K562 (cell line): ENCODE results near the gene NR1D2. TPM values are rescaled to one million over a fixed set of nuclear protein-coding genes. Genes with fewer than 3 reads are reported as not detected.
A peak's percentile ranks its signal among the peaks of the same experiment; 100 is the strongest.

Experiments used
- ATF1 ChIP-seq, 2 experiments: fragments of 450-650 bp in 1 of 2; IDR thresholded peaks; 2 replicates each; pipeline ENCODE4 v1.6.1; 2016; ENCODE audit warnings: missing compliant biosample characterization in 1 of 2, missing genetic modification characterization in 1 of 2
- CHAMP1 ChIP-seq: fragments of 450-650 bp; IDR thresholded peaks from 2 replicates; pipeline ENCODE4 v1.6.1; 2016; ENCODE audit warnings: mild to moderate bottlenecking
- CSDE1 ChIP-seq, 2 experiments: fragments of 450-650 bp; IDR thresholded peaks; 2 replicates each; pipeline ENCODE4 v1.6.1; 2016; ENCODE audit warnings: mild to moderate bottlenecking in 1 of 2
- CTCFL ChIP-seq: IDR thresholded peaks from 2 replicates; pipeline ENCODE4 v1.6.1; 2011; ENCODE audit warnings: borderline replicate concordance, low read depth, mild to moderate bottlenecking, moderate library complexity, low read length; ENCODE audit not compliant: insufficient read depth, poor library complexity, severe bottlenecking
- ELF4 ChIP-seq: fragments of 450-650 bp; formaldehyde crosslinking; IDR thresholded peaks from 2 replicates; pipeline ENCODE4 v1.4.0; 2022; ENCODE audit warnings: missing genetic modification characterization
- EWSR1 ChIP-seq: fragments of 450-650 bp; IDR thresholded peaks from 2 replicates; pipeline ENCODE4 v1.6.1; 2018; ENCODE audit warnings: borderline replicate concordance, mild to moderate bottlenecking, low read depth, moderate library complexity; ENCODE audit not compliant: partially characterized antibody
- HINFP ChIP-seq: fragments of 450-650 bp; conservative IDR thresholded peaks from 2 replicates; pipeline ENCODE4 v1.6.1; 2016; ENCODE audit warnings: missing genetic modification characterization, low read depth, mild to moderate bottlenecking, control low read depth, missing compliant biosample characterization
- JUND ChIP-seq, 2 experiments: IDR thresholded peaks; 2 replicates in 1 of 2; 3 replicates in 1 of 2; pipeline ENCODE4 v1.6.1; 2011; ENCODE audit warnings: borderline replicate concordance in 2 of 2, low read depth in 2 of 2, low read length in 2 of 2, improper control_type of control experiment in 1 of 2, missing biosample characterization in 1 of 2, missing genetic modification characterization in 1 of 2, missing genetic modification reagents in 1 of 2
- MLX ChIP-seq, 2 experiments: fragments of 450-650 bp in 1 of 2; sonication (generic) in 1 of 2; formaldehyde crosslinking; conservative IDR thresholded peaks; 2 replicates each; pipeline versions ENCODE4 v1.4.0 to v1.8.1; 2020 to 2022; ENCODE audit warnings: mild to moderate bottlenecking in 1 of 2, missing genetic modification reagents in 1 of 2
- NEUROD1 ChIP-seq: fragments of 150-350 bp; IDR thresholded peaks from 2 replicates; pipeline ENCODE4 v1.6.1; 2014; ENCODE audit warnings: borderline replicate concordance, low read length, low read depth; ENCODE audit not compliant: partially characterized antibody
- TOE1 ChIP-seq, 2 experiments: fragments of 450-650 bp in 1 of 2; sonication (generic) in 1 of 2; formaldehyde crosslinking in 1 of 2; IDR thresholded peaks; 2 replicates each; pipeline versions ENCODE4 v1.7.1 to v1.8.0; 2016 to 2022; ENCODE audit warnings: borderline replicate concordance in 2 of 2, mild to moderate bottlenecking in 2 of 2, antibody characterized with exemption in 1 of 2, inconsistent platforms in 1 of 2, low read depth in 1 of 2, missing genetic modification reagents in 1 of 2, moderate library complexity in 1 of 2
- ZNF384 ChIP-seq: IDR thresholded peaks from 2 replicates; pipeline ENCODE4 v1.6.1; 2012; ENCODE audit warnings: low read depth, low read length, improper control_type of control experiment
- ZNF431 ChIP-seq: sonication (generic); formaldehyde crosslinking; IDR thresholded peaks from 2 replicates; pipeline ENCODE4 v1.8.0; 2022; ENCODE audit warnings: mild to moderate bottlenecking, missing genetic modification reagents
- ZNF449 ChIP-seq: fragments of 250-450 bp; sonication (Bioruptor Pico); IDR thresholded peaks from 2 replicates; pipeline ENCODE4 v1.8.0; 2022; ENCODE audit warnings: moderate library complexity, mild to moderate bottlenecking, inconsistent platforms
- polyA plus RNA-seq, 8 experiments: library from polyadenylated mRNA; depleted of rRNA in 4 of 8; stranded (reverse) in 5 of 8; unstranded in 3 of 8; fragments of >200 nt; fragmentation: Nextera tagmentation in 2 of 8; fragmentation: Illumina TruSeq in 1 of 8; extraction: Ambion mirVana in 2 of 8; extraction: Trizol in 1 of 8; gene quantifications; 2 replicates each; pipeline versions ENCODE4 v1.2.1 to v1.2.3, GENCODE V29; 2011 to 2014; ENCODE audit warnings: inconsistent platforms in 1 of 8, missing spikeins in 1 of 8
- total RNA-seq, 7 experiments: library from RNA; depleted of rRNA in 6 of 7; stranded (reverse); fragments of >200 nt in 6 of 7; fragmentation: Illumina TruSeq in 2 of 7; extraction: Trizol in 2 of 7; gene quantifications; 2 replicates each; pipeline versions ENCODE4 v1.2.1 to v1.2.3, GENCODE V29; 2011 to 2021; ENCODE audit warnings: low replicate concordance in 1 of 7
- TF ChIP-seq, protein P1 (sequence below): sonication (generic); formaldehyde crosslinking; IDR thresholded peaks from 2 replicates; pipeline ENCODE4 v1.8.1; 2023; ENCODE audit warnings: mild to moderate bottlenecking, missing genetic modification reagents

Gene NR1D2
- total and polyA plus RNA-seq, 9 of the 15 experiments (the other 6 are each of a cell fraction or from before 2014, with no cell fraction given), result 1.2 to 5.5 (median 2.9) TPM

GRCh38 chr3:23928524-23928923 is 16.6 kb upstream of the NR1D2 start (continued):
- TF ChIP-seq CTCFL (no peak), JUND (IDR thresholded peaks at IDR 0.05; ENCODE audit: borderline replicate concordance, low read depth, low read length) (peak; percentile 58; the same call in 1 of the 2 replicates), JUND (tag; IDR thresholded peaks at IDR 0.05; ENCODE audit: borderline replicate concordance, low read depth, low read length) (no peak; the same call in 2 of the 3 replicates), ZNF449 (CRISPR knock-in tag) (no peak), MLX (CRISPR knock-in tag; conservative IDR thresholded peaks at IDR 0.05) (no peak), ATF1 (CRISPR knock-in tag; IDR thresholded peaks at IDR 0.05) (no peak), ATF1 (tag; IDR thresholded peaks at IDR 0.05) (no peak), ZNF384 (peak; percentile 96), HINFP (tag) (no peak), EWSR1 (no peak), ZNF431 (no peak), CHAMP1 (no peak), CSDE1 (IDR thresholded peaks at IDR 0.05) (no peak), NEUROD1 (no peak), TOE1 (IDR thresholded peaks at IDR 0.05; ENCODE audit: borderline replicate concordance) (no peak), TOE1 (CRISPR knock-in tag; IDR thresholded peaks at IDR 0.05; ENCODE audit: borderline replicate concordance, low read depth) (no peak), ELF4 (CRISPR knock-in tag) (no peak)
- TF ChIP-seq, protein P1, sequence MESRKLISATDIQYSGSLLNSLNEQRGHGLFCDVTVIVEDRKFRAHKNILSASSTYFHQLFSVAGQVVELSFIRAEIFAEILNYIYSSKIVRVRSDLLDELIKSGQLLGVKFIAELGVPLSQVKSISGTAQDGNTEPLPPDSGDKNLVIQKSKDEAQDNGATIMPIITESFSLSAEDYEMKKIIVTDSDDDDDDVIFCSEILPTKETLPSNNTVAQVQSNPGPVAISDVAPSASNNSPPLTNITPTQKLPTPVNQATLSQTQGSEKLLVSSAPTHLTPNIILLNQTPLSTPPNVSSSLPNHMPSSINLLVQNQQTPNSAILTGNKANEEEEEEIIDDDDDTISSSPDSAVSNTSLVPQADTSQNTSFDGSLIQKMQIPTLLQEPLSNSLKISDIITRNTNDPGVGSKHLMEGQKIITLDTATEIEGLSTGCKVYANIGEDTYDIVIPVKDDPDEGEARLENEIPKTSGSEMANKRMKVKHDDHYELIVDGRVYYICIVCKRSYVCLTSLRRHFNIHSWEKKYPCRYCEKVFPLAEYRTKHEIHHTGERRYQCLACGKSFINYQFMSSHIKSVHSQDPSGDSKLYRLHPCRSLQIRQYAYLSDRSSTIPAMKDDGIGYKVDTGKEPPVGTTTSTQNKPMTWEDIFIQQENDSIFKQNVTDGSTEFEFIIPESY (CRISPR knock-in tag), result no peak
